ENCODE results near the gene RAPGEF1. TPM values are rescaled to one million over a fixed set of nuclear protein-coding genes. Genes with fewer than 3 reads are reported as not detected.

RAPGEF1 gene
- total and polyA plus RNA-seq, 2 of the 13 experiments (the other 11 are each of a cell fraction or from before 2014, with no cell fraction given), result 21.2 to 38.9 TPM

- no peak for TF ChIP-seq KIAA2018 (CRISPR knock-in tag; IDR thresholded peaks at IDR 0.05; ENCODE audit: borderline replicate concordance)
Observed at GRCh38 chr9:131784748-131785501, 45.0 kb upstream of the RAPGEF1 start (continued).

- Histone ChIP-seq H2AFZ (ENCODE audit: low read length) (no peak overlapping the region), H3K4me2 (ENCODE audit: low read depth, low read length) (no peak overlapping the region), H3K4me1 (ENCODE audit: insufficient read depth, low read length) (no peaks in the 10 kb centered on the region), H3K9me3 (ENCODE audit: low read length) (no peaks in the 10 kb centered on the region), H3K4me3 (replicated peaks in 1 of 3; ENCODE audit: insufficient read depth in 1 of 3, low read depth in 2 of 3, low read length in 3 of 3) (no peak overlapping the region), H3K27ac (ENCODE audit: extremely low read length, insufficient read depth, low read length) (no peak overlapping the region), H3K79me2 (ENCODE audit: insufficient read depth, low read length) (no peaks in the 10 kb centered on the region), H3K9ac (ENCODE audit: insufficient read depth, low read depth, low read length) (no peak overlapping the region), H3K36me3 (replicated peaks in 1 of 2; ENCODE audit: control insufficient read depth in 1 of 2, insufficient read depth in 2 of 2, low read length in 2 of 2) (no peaks in the 10 kb centered on the region), H3K27me3 (ENCODE audit: control insufficient read depth in 1 of 2, insufficient read depth in 2 of 2, low read length in 2 of 2) (peaks cover 1 to 7% of the 10 kb centered on the region in 2 experiments; a peak in 2 of 5 replicates), H4K20me1 (ENCODE audit: insufficient read depth, low read length) (no peaks in the 10 kb centered on the region)
- in situ Hi-C loops (cut with HindIII; ENCODE audit: extremely low pct_ligation_motif_present, low pct_unique_long_range_greater_than_20kb), result no loop called here
- ATAC-seq (no peak), DNase-seq (ENCODE audit: low spot score) (no peak), FAIRE-seq (no peak)
- no TSS peak for BruUV-seq (replicated peaks)
- 5% methylated on average over 3 of the region's 3 CpGs for WGBS (ENCODE audit: low lambda C conversion rate)
- CTCF ChIA-PET (ENCODE audit: low intra/inter-chr PET ratio, low total read pairs), result no interaction called here
- POLR2A ChIA-PET, result no interaction called here
- intact Hi-C loops (cut with micrococcal nuclease; ENCODE audit: unreplicated experiment), result no loop called here
- TF ChIP-seq HOXA9 (CRISPR knock-in tag; IDR thresholded peaks at IDR 0.05; ENCODE audit: borderline replicate concordance) (no peak), ZBTB34 (CRISPR knock-in tag; IDR thresholded peaks at IDR 0.05) (no peak), ZNF496 (CRISPR knock-in tag; IDR thresholded peaks at IDR 0.05; ENCODE audit: insufficient replicate concordance) (no peak), RERE (CRISPR knock-in tag; IDR thresholded peaks at IDR 0.05; ENCODE audit: low read depth) (no peak), ELF3 (CRISPR knock-in tag; IDR thresholded peaks at IDR 0.05) (no peak)
Observed at GRCh38 chr9:131781069-131781468, 41.2 kb upstream of the RAPGEF1 start.
